Hepatocyte (in vitro differentiated cells): ENCODE data around the gene TTC39A. TPM values are rescaled to one million over a fixed set of nuclear protein-coding genes. Genes with fewer than 3 reads are reported as not detected.

Experiments
- DNase-seq: peaks from one replicate; pipeline ENCODE4 v3.0.0-alpha.2; 2016; ENCODE audit warnings: low spot score
- H2AFZ ChIP-seq: fragments of 200-600 bp; sonication (generic); 2 replicates; pipeline ENCODE4 v1.6.0; 2016; ENCODE audit warnings: antibody characterized with exemption, mild to moderate bottlenecking
- H3K27ac ChIP-seq: fragments of 200-600 bp; sonication (generic); 2 replicates; pipeline ENCODE4 v1.5.1; 2016; ENCODE audit warnings: mild to moderate bottlenecking
- H3K27me3 ChIP-seq: fragments of 200-600 bp; sonication (generic); 2 replicates; pipeline ENCODE4 v1.6.1; 2016
- H3K36me3 ChIP-seq: fragments of 200-600 bp; sonication (generic); replicated peaks from 2 replicates; pipeline ENCODE4 v1.5.1; 2016; ENCODE audit warnings: low read depth; ENCODE audit not compliant: insufficient read depth
- H3K4me1 ChIP-seq: fragments of 200-600 bp; sonication (generic); 2 replicates; pipeline ENCODE4 v1.5.1; 2016; ENCODE audit warnings: mild to moderate bottlenecking, moderate library complexity; ENCODE audit not compliant: insufficient read depth
- H3K4me2 ChIP-seq: fragments of 200-600 bp; sonication (generic); 2 replicates; pipeline ENCODE4 v1.6.0; 2016
- H3K4me3 ChIP-seq: fragments of 200-600 bp; sonication (generic); 2 replicates; pipeline ENCODE4 v1.5.1; 2016; ENCODE audit warnings: mild to moderate bottlenecking
- H3K79me2 ChIP-seq: fragments of 200-600 bp; sonication (generic); 2 replicates; pipeline ENCODE4 v1.6.0; 2017; ENCODE audit warnings: mild to moderate bottlenecking
- H3K9me2 ChIP-seq: fragments of 200-600 bp; sonication (generic); replicated peaks from 2 replicates; pipeline ENCODE4 v1.6.0; 2017; ENCODE audit warnings: mild to moderate bottlenecking; ENCODE audit not compliant: insufficient read depth
- H3K9me3 ChIP-seq: fragments of 200-600 bp; sonication (generic); 2 replicates; pipeline ENCODE4 v1.5.1; 2016; ENCODE audit warnings: low read depth, mild to moderate bottlenecking
- H4K20me1 ChIP-seq: fragments of 200-600 bp; sonication (generic); 2 replicates; pipeline ENCODE4 v1.6.0; 2016; ENCODE audit warnings: mild to moderate bottlenecking; ENCODE audit not compliant: insufficient read depth, poor library complexity, severe bottlenecking
- CTCF ChIP-seq: fragments of 200-600 bp; sonication (generic); IDR thresholded peaks from 2 replicates; pipeline ENCODE4 v1.5.1; 2016; ENCODE audit warnings: antibody characterized with exemption, mild to moderate bottlenecking; ENCODE audit not compliant: poor library complexity
- EZH2 ChIP-seq: fragments of 200-600 bp; sonication (generic); IDR thresholded peaks from 2 replicates; pipeline ENCODE4 v1.6.1; 2016; ENCODE audit warnings: antibody characterized with exemption, mild to moderate bottlenecking, borderline replicate concordance
- EZH2phosphoT487 ChIP-seq: fragments of 200-600 bp; sonication (generic); IDR thresholded peaks from one replicate; pipeline ENCODE4 v1.6.1; 2018; ENCODE audit warnings: antibody characterized with exemption, mild to moderate bottlenecking, low read depth, moderate library complexity; ENCODE audit not compliant: unreplicated experiment, severe bottlenecking
- WGBS: methylation state at CpG from one replicate; pipeline ENCODE4 v1.1.6; 2016; ENCODE audit warnings: low lambda C conversion rate; ENCODE audit errors: missing lambda C conversion rate; 5-methylcytosine and 5-hydroxymethylcytosine counted together
- polyA plus RNA-seq: library from polyadenylated mRNA; unstranded; fragments of >200 nt; fragmentation: Nextera tagmentation; extraction: Ambion mirVana; gene quantifications from 2 replicates; pipeline ENCODE4 v1.2.1, GENCODE V29; 2016
- total RNA-seq: library from RNA; depleted of rRNA; stranded (reverse); fragments of >200 nt; gene quantifications from 2 replicates; pipeline ENCODE4 v1.2.3, GENCODE V29; 2014

TTC39A gene
- total and polyA plus RNA-seq, 2 experiments from 2014 or later, result 20.5 to 35.1 TPM

- Histone ChIP-seq H3K79me2 (no peaks in the 10 kb centered on the region), H3K9me3 (no peaks in the 10 kb centered on the region), H3K9me2 (no peaks in the 10 kb centered on the region), H3K27me3 (no peaks in the 10 kb centered on the region), H3K27ac (no peak overlapping the region), H3K36me3 (no peaks in the 10 kb centered on the region), H3K4me1 (peaks cover 17% of the 10 kb centered on the region), H2AFZ (no peak overlapping the region), H3K4me2 (no peak overlapping the region), H4K20me1 (no peaks in the 10 kb centered on the region), H3K4me3 (no peak overlapping the region)
- TF ChIP-seq EZH2, result no peak
- TF ChIP-seq CTCF, result no peak
- no peak for TF ChIP-seq EZH2phosphoT487
- 88% methylated on average over 4 of the region's 4 CpGs for WGBS
- DNase-seq, result no peak
Observed at GRCh38 chr1:51280321-51280978, 49.9 kb downstream of the TTC39A start.

GRCh38 chr1:51276286-51276685 is 54.1 kb downstream of the TTC39A start:
- Histone ChIP-seq H3K9me2 (no peaks in the 10 kb centered on the region), H3K27me3 (no peaks in the 10 kb centered on the region), H3K36me3 (no peaks in the 10 kb centered on the region), H2AFZ (no peak overlapping the region), H3K9me3 (no peaks in the 10 kb centered on the region), H4K20me1 (peaks cover 5% of the 10 kb centered on the region), H3K4me3 (no peak overlapping the region), H3K79me2 (peaks cover 6% of the 10 kb centered on the region), H3K4me1 (no peaks in the 10 kb centered on the region), H3K27ac (no peak overlapping the region), H3K4me2 (no peak overlapping the region)
- no peak for DNase-seq
- 89% methylated on average over 7 of the region's 7 CpGs for WGBS
- TF ChIP-seq CTCF (no peak), EZH2phosphoT487 (no peak), EZH2 (no peak)

GRCh38 chr1:51274676-51275075 is 55.7 kb downstream of the TTC39A start:
- 96% methylated on average over 6 of the region's 6 CpGs for WGBS
- Histone ChIP-seq H3K27me3 (no peaks in the 10 kb centered on the region), H3K9me3 (no peaks in the 10 kb centered on the region), H2AFZ (no peak overlapping the region), H3K36me3 (no peaks in the 10 kb centered on the region), H3K4me1 (no peaks in the 10 kb centered on the region), H4K20me1 (peaks cover 7% of the 10 kb centered on the region), H3K4me2 (no peak overlapping the region), H3K9me2 (no peaks in the 10 kb centered on the region), H3K79me2 (peaks cover 13% of the 10 kb centered on the region), H3K4me3 (no peak overlapping the region), H3K27ac (no peak overlapping the region)
- TF ChIP-seq CTCF (no peak), EZH2 (no peak), EZH2phosphoT487 (no peak)
- DNase-seq, result no peak

- H3K27ac ChIP-seq, result no peak overlapping the region
- H4K20me1 ChIP-seq, result peaks cover 24% of the 10 kb centered on the region
- no peaks in the 10 kb centered on the region for H3K9me2 ChIP-seq
Observed at GRCh38 chr1:51272916-51273315, 57.4 kb downstream of the TTC39A start.

More at GRCh38 chr1:51272916-51273315, 57.4 kb downstream of the TTC39A start:
- Histone ChIP-seq H2AFZ (no peak overlapping the region), H3K79me2 (peaks cover 31% of the 10 kb centered on the region), H3K4me2 (no peak overlapping the region), H3K9me3 (no peaks in the 10 kb centered on the region), H3K4me3 (no peak overlapping the region), H3K4me1 (no peaks in the 10 kb centered on the region), H3K36me3 (no peaks in the 10 kb centered on the region), H3K27me3 (no peaks in the 10 kb centered on the region)
- TF ChIP-seq EZH2phosphoT487, result no peak
- TF ChIP-seq CTCF, result no peak
- no peak for TF ChIP-seq EZH2
- DNase-seq, result no peak
